ENCODE data around the gene ST6GALNAC5. TPM values are rescaled to one million over a fixed set of nuclear protein-coding genes. Genes with fewer than 3 reads are reported as not detected.

The ST6GALNAC5 gene
- total and polyA plus RNA-seq, 2 experiments from 2014 or later, result 4.1 to 19.2 TPM

- H3K4me3 ChIP-seq, result no peak overlapping the region
- Mint-ChIP-seq H3K9me3 (peaks cover 4% of the 10 kb centered on the region; the same call in 1 of the 3 replicates), H3K4me1 (no peaks in the 10 kb centered on the region), H3K27me3 (ENCODE audit: insufficient read depth, low read depth, poor library complexity) (no peaks in the 10 kb centered on the region), H3K36me3 (ENCODE audit: low read depth) (no peaks in the 10 kb centered on the region), H3K4me3 (no peak overlapping the region), H3K27ac (no peak overlapping the region)
- H3K36me3 ChIP-seq (ENCODE audit: insufficient read depth), result no peaks in the 10 kb centered on the region
- no peaks in the 10 kb centered on the region for H3K27me3 ChIP-seq (ENCODE audit: insufficient read depth)
- H3K27ac ChIP-seq (ENCODE audit: low read depth), result no peak overlapping the region
- DNase-seq (ENCODE audit: low spot score) (no peak), ATAC-seq (no peak)
- no peaks in the 10 kb centered on the region for H3F3A ChIP-seq (replicated peaks; ENCODE audit: low read depth)
- TF ChIP-seq EZH2phosphoT487 (IDR thresholded peaks at IDR 0.05; ENCODE audit: unreplicated experiment) (no peak), JUNB (IDR thresholded peaks at IDR 0.05; ENCODE audit: unreplicated experiment) (no peak), ZNF114 (CRISPR knock-in tag; IDR thresholded peaks at IDR 0.05) (no peak), ZNF331 (CRISPR knock-in tag; IDR thresholded peaks at IDR 0.05; ENCODE audit: low read depth) (no peak), STAT1 (IDR thresholded peaks at IDR 0.05; ENCODE audit: unreplicated experiment) (no peak), CREB1 (CRISPR knock-in tag; IDR thresholded peaks at IDR 0.05; ENCODE audit: low read depth) (no peak), NANOG (IDR thresholded peaks at IDR 0.05; ENCODE audit: borderline replicate concordance) (no peak), POLR2AphosphoS5 (IDR thresholded peaks at IDR 0.05; ENCODE audit: low read depth) (no peak), REST (IDR thresholded peaks at IDR 0.05; ENCODE audit: unreplicated experiment) (no peak), EZH2 (IDR thresholded peaks at IDR 0.05; ENCODE audit: low read depth, unreplicated experiment) (no peak), ETS1 (IDR thresholded peaks at IDR 0.05) (no peak)
- TF ChIP-seq, protein P1, sequence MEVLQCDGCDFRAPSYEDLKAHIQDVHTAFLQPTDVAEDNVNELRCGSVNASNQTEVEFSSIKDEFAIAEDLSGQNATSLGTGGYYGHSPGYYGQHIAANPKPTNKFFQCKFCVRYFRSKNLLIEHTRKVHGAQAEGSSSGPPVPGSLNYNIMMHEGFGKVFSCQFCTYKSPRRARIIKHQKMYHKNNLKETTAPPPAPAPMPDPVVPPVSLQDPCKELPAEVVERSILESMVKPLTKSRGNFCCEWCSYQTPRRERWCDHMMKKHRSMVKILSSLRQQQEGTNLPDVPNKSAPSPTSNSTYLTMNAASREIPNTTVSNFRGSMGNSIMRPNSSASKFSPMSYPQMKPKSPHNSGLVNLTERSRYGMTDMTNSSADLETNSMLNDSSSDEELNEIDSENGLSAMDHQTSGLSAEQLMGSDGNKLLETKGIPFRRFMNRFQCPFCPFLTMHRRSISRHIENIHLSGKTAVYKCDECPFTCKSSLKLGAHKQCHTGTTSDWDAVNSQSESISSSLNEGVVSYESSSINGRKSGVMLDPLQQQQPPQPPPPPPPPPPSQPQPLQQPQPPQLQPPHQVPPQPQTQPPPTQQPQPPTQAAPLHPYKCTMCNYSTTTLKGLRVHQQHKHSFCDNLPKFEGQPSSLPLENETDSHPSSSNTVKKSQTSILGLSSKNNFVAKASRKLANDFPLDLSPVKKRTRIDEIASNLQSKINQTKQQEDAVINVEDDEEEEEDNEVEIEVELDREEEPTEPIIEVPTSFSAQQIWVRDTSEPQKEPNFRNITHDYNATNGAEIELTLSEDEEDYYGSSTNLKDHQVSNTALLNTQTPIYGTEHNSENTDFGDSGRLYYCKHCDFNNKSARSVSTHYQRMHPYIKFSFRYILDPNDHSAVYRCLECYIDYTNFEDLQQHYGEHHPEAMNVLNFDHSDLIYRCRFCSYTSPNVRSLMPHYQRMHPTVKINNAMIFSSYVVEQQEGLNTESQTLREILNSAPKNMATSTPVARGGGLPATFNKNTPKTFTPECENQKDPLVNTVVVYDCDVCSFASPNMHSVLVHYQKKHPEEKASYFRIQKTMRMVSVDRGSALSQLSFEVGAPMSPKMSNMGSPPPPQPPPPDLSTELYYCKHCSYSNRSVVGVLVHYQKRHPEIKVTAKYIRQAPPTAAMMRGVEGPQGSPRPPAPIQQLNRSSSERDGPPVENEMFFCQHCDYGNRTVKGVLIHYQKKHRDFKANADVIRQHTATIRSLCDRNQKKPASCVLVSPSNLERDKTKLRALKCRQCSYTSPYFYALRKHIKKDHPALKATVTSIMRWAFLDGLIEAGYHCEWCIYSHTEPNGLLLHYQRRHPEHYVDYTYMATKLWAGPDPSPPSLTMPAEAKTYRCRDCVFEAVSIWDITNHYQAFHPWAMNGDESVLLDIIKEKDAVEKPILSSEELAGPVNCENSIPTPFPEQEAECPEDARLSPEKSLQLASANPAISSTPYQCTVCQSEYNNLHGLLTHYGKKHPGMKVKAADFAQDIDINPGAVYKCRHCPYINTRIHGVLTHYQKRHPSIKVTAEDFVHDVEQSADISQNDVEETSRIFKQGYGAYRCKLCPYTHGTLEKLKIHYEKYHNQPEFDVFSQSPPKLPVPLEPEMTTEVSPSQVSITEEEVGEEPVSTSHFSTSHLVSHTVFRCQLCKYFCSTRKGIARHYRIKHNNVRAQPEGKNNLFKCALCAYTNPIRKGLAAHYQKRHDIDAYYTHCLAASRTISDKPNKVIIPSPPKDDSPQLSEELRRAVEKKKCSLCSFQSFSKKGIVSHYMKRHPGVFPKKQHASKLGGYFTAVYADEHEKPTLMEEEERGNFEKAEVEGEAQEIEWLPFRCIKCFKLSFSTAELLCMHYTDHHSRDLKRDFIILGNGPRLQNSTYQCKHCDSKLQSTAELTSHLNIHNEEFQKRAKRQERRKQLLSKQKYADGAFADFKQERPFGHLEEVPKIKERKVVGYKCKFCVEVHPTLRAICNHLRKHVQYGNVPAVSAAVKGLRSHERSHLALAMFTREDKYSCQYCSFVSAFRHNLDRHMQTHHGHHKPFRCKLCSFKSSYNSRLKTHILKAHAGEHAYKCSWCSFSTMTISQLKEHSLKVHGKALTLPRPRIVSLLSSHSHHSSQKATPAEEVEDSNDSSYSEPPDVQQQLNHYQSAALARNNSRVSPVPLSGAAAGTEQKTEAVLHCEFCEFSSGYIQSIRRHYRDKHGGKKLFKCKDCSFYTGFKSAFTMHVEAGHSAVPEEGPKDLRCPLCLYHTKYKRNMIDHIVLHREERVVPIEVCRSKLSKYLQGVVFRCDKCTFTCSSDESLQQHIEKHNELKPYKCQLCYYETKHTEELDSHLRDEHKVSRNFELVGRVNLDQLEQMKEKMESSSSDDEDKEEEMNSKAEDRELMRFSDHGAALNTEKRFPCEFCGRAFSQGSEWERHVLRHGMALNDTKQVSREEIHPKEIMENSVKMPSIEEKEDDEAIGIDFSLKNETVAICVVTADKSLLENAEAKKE (CRISPR knock-in tag; IDR thresholded peaks at IDR 0.05), result no peak
- TF ChIP-seq, protein P2, sequence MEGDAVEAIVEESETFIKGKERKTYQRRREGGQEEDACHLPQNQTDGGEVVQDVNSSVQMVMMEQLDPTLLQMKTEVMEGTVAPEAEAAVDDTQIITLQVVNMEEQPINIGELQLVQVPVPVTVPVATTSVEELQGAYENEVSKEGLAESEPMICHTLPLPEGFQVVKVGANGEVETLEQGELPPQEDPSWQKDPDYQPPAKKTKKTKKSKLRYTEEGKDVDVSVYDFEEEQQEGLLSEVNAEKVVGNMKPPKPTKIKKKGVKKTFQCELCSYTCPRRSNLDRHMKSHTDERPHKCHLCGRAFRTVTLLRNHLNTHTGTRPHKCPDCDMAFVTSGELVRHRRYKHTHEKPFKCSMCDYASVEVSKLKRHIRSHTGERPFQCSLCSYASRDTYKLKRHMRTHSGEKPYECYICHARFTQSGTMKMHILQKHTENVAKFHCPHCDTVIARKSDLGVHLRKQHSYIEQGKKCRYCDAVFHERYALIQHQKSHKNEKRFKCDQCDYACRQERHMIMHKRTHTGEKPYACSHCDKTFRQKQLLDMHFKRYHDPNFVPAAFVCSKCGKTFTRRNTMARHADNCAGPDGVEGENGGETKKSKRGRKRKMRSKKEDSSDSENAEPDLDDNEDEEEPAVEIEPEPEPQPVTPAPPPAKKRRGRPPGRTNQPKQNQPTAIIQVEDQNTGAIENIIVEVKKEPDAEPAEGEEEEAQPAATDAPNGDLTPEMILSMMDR (conservative IDR thresholded peaks at IDR 0.05; ENCODE audit: low read depth in 2 of 2), result no peak
- no peaks in the 10 kb centered on the region for H3K9me2 ChIP-seq (ENCODE audit: insufficient read depth)
- no peaks in the 10 kb centered on the region for H3K4me1 ChIP-seq (ENCODE audit: insufficient read depth)
- H3K4me2 ChIP-seq, result no peak overlapping the region
- H4K20me1 ChIP-seq (replicated peaks; ENCODE audit: insufficient read depth), result no peaks in the 10 kb centered on the region
- H3K79me2 ChIP-seq (replicated peaks; ENCODE audit: insufficient read depth), result no peaks in the 10 kb centered on the region
- H2AFZ ChIP-seq, result no peak overlapping the region
Observed at GRCh38 chr1:77095236-77095635, 228.0 kb downstream of the ST6GALNAC5 start.
